K562 (cell line): Measurements from ENCODE around the gene NPS. TPM values are rescaled to one million over a fixed set of nuclear protein-coding genes. Genes with fewer than 3 reads are reported as not detected.

Experiments used
- ATAC-seq: fragments of 200-7000 bp; cut with Tn5 transposase; 3 replicates; pipeline ENCODE4 v1.9.1; 2020; ENCODE audit warnings: moderate library complexity
- BruUV-seq: library from RNA; stranded (reverse); fragments of 400-500 nt; replicated peaks from 2 replicates; lab custom pipeline; 2021; lab: Mats Ljungman, UMichigan
- CTCF ChIA-PET: fragments of 300-600 bp; formaldehyde crosslinking; extraction: SDS; loops from one replicate; lab custom pipeline; 2021; ENCODE audit warnings: low intra/inter-chr PET ratio; lab: Yijun Ruan, JAX
- POLR2A ChIA-PET: fragments of 300-600, 350-650 bp; sonication (Branson Sonifier 250); formaldehyde crosslinking; extraction: SDS; loops from one replicate; lab custom pipeline; 2021; ENCODE audit warnings: antibody characterized with exemption, inconsistent platforms; lab: Yijun Ruan, JAX
- DNase-seq, 4 experiments: peaks; one replicate each; pipeline versions ENCODE4 v3.0.0 to v3.0.0-alpha.2; 2011 to 2018; ENCODE audit warnings: low spot score in 3 of 4, mixed read lengths in 3 of 4; ENCODE audit errors: extremely low read depth in 1 of 4
- FAIRE-seq: peaks from 2 replicates; lab custom pipeline; 2011; peaks lifted over from hg19 to GRCh38; lab: Jason Lieb, UNC
- H2AFZ ChIP-seq: 2 replicates; pipeline ENCODE4 v1.6.0; 2011; ENCODE audit warnings: low read depth, low read length, control low read depth, inconsistent platforms
- H3K27ac ChIP-seq: fragments of 200-600 bp; 3 replicates; pipeline ENCODE4 v1.8.0; 2011; ENCODE audit warnings: low read depth, mild to moderate bottlenecking, control low read depth, inconsistent platforms, low read length, moderate library complexity, mixed read lengths; ENCODE audit errors: extremely low read depth
- H3K27me3 ChIP-seq, 2 experiments: fragments of 300-600 bp in 1 of 2; 2 replicates in 1 of 2; 3 replicates in 1 of 2; pipeline versions ENCODE4 v1.6.0 to v1.8.0; 2011; ENCODE audit warnings: inconsistent platforms in 2 of 2, low read length in 2 of 2, mild to moderate bottlenecking in 1 of 2, mixed read lengths in 1 of 2, moderate library complexity in 1 of 2; ENCODE audit not compliant: control insufficient read depth in 2 of 2, insufficient read depth in 2 of 2
- H3K36me3 ChIP-seq: fragments of 300-600 bp; 3 replicates; pipeline ENCODE4 v1.8.0; 2011; ENCODE audit warnings: mild to moderate bottlenecking, low read length, inconsistent platforms; ENCODE audit not compliant: control insufficient read depth, insufficient read depth
- H3K4me1 ChIP-seq, 2 experiments: fragments of 200-600 bp in 1 of 2; replicated peaks in 1 of 2; 2 replicates in 1 of 2; 3 replicates in 1 of 2; pipeline versions ENCODE4 v1.5.1 to v1.8.0; 2011; ENCODE audit warnings: inconsistent platforms in 2 of 2, low read length in 2 of 2, mild to moderate bottlenecking in 1 of 2, mixed read lengths in 1 of 2, moderate library complexity in 1 of 2; ENCODE audit not compliant: control insufficient read depth in 2 of 2, insufficient read depth in 2 of 2
- H3K4me2 ChIP-seq: 2 replicates; pipeline ENCODE4 v1.6.1; 2011; ENCODE audit warnings: low read length, control low read depth, inconsistent platforms, mixed read lengths; ENCODE audit not compliant: insufficient read depth
- H3K4me3 ChIP-seq: fragments of 200-600 bp; sonication (generic), shearing (Covaris generic); 2 replicates; pipeline ENCODE4 v1.5.1; 2016; ENCODE audit warnings: control low read depth, inconsistent platforms
- H3K79me2 ChIP-seq: fragments of 200-600 bp; 3 replicates; pipeline ENCODE4 v1.8.0; 2011; ENCODE audit warnings: low read length, inconsistent platforms; ENCODE audit not compliant: control insufficient read depth, insufficient read depth
- H3K9ac ChIP-seq, 2 experiments: 2 replicates each; pipeline versions ENCODE4 v1.6.0 to v1.6.1; 2011; ENCODE audit warnings: low read depth in 2 of 2, low read length in 2 of 2, control low read depth in 1 of 2, inconsistent platforms in 1 of 2, mild to moderate bottlenecking in 1 of 2, mixed read lengths in 1 of 2; ENCODE audit not compliant: insufficient read depth in 1 of 2
- H3K9me1 ChIP-seq: one replicate; pipeline ENCODE4 v1.6.0; 2011; ENCODE audit warnings: inconsistent platforms, mild to moderate bottlenecking, low read length, moderate library complexity; ENCODE audit not compliant: control insufficient read depth, insufficient read depth
- H3K9me3 ChIP-seq: replicated peaks from 2 replicates; pipeline ENCODE4 v1.5.1; 2011; ENCODE audit warnings: low read depth, low read length, inconsistent platforms; ENCODE audit not compliant: control insufficient read depth, insufficient read depth
- H4K20me1 ChIP-seq: replicated peaks from 2 replicates; pipeline ENCODE4 v1.6.1; 2011; ENCODE audit warnings: low read length, inconsistent platforms, mixed read lengths; ENCODE audit not compliant: control insufficient read depth, insufficient read depth
- BCL6 ChIP-seq: fragments of 250-450 bp; sonication (Bioruptor Pico); IDR thresholded peaks from 2 replicates; pipeline ENCODE4 v1.4.0; 2020
- CREB3L1 ChIP-seq: fragments of 450-650 bp; IDR thresholded peaks from 2 replicates; pipeline ENCODE4 v1.6.1; 2014; ENCODE audit warnings: low read depth, mild to moderate bottlenecking, moderate library complexity, borderline replicate concordance
- MAFG ChIP-seq: fragments of 450-650 bp; conservative IDR thresholded peaks from 2 replicates; pipeline ENCODE4 v1.6.1; 2016; ENCODE audit warnings: missing genetic modification characterization, missing compliant biosample characterization
- PTTG1 ChIP-seq: fragments of 450-650 bp; IDR thresholded peaks from 2 replicates; pipeline ENCODE4 v1.6.1; 2016; ENCODE audit warnings: low read depth, mild to moderate bottlenecking, missing genetic modification characterization, missing compliant biosample characterization
- ZKSCAN3 ChIP-seq: fragments of 250-450 bp; sonication (Bioruptor Pico); IDR thresholded peaks from 2 replicates; pipeline ENCODE4 v1.4.0; 2020
- ZNF384 ChIP-seq: IDR thresholded peaks from 2 replicates; pipeline ENCODE4 v1.6.1; 2012; ENCODE audit warnings: low read depth, low read length, improper control_type of control experiment
- ZNF589 ChIP-seq: fragments of 200-800 bp; sonication (Bioruptor generic); IDR thresholded peaks from 2 replicates; pipeline ENCODE4 v1.6.1; 2016; ENCODE audit warnings: low read depth, missing genetic modification characterization, missing compliant biosample characterization
- WGBS: fragments of 100-300 bp; shearing (Covaris generic); methylation state at CpG from one replicate; pipeline ENCODE4 v1.1.6; 2016; ENCODE audit warnings: low coverage, mixed read lengths; ENCODE audit not compliant: insufficient coverage; ENCODE audit errors: missing lambda C conversion rate; 5-methylcytosine and 5-hydroxymethylcytosine counted together
- in situ Hi-C: fragments of 300-500 bp; cut with MboI; formaldehyde crosslinking; loops from 4 replicates; pipeline ENCODE4 v1.15.0; 2018; ENCODE audit warnings: inconsistent platforms, mixed read lengths
- intact Hi-C: fragments of 100-400 bp; cut with micrococcal nuclease; formaldehyde crosslinking; loops from 2 replicates; pipeline ENCODE4 v1.14.2; 2022
- polyA plus RNA-seq, 8 experiments: library from polyadenylated mRNA; depleted of rRNA in 4 of 8; stranded (reverse) in 5 of 8; unstranded in 3 of 8; fragments of >200 nt; fragmentation: Nextera tagmentation in 2 of 8; fragmentation: Illumina TruSeq in 1 of 8; extraction: Ambion mirVana in 2 of 8; extraction: Trizol in 1 of 8; gene quantifications; 2 replicates each; pipeline versions ENCODE4 v1.2.1 to v1.2.3, GENCODE V29; 2011 to 2014; ENCODE audit warnings: inconsistent platforms in 1 of 8, missing spikeins in 1 of 8
- total RNA-seq, 7 experiments: library from RNA; depleted of rRNA in 6 of 7; stranded (reverse); fragments of >200 nt in 6 of 7; fragmentation: Illumina TruSeq in 2 of 7; extraction: Trizol in 2 of 7; gene quantifications; 2 replicates each; pipeline versions ENCODE4 v1.2.1 to v1.2.3, GENCODE V29; 2011 to 2021; ENCODE audit warnings: low replicate concordance in 1 of 7

NPS gene
- total and polyA plus RNA-seq, 9 of the 15 experiments (the other 6 are each of a cell fraction or from before 2014, with no cell fraction given) = not detected

- 2% methylated on average over 4 of the region's 4 CpGs for WGBS
- BruUV-seq = no TSS peak
- no peak overlapping the region for H3K27ac ChIP-seq
- DNase-seq = no peak
- H3K79me2 ChIP-seq = no peaks in the 10 kb centered on the region
- no peak for ATAC-seq
- no peaks in the 10 kb centered on the region for H3K27me3 ChIP-seq
- no peak for FAIRE-seq
- intact Hi-C loops (no loop called here), in situ Hi-C loops (no loop called here)
- no peaks in the 10 kb centered on the region for H3K4me1 ChIP-seq
- H3K36me3 ChIP-seq = no peaks in the 10 kb centered on the region
- no peak overlapping the region for H3K4me3 ChIP-seq
- no peaks in the 10 kb centered on the region for H4K20me1 ChIP-seq
- H2AFZ ChIP-seq = no peak overlapping the region
- ChIA-PET POLR2A (no interaction called here), CTCF (no interaction called here)
- no peaks in the 10 kb centered on the region for H3K9me1 ChIP-seq
- H3K4me2 ChIP-seq = no peak overlapping the region
- H3K9ac ChIP-seq = no peak overlapping the region
- TF ChIP-seq ZNF384 (no peak), ZKSCAN3 (CRISPR knock-in tag) (no peak), MAFG (no peak), CREB3L1 (no peak), ZNF589 (no peak), BCL6 (CRISPR knock-in tag) (no peak), PTTG1 (tag) (no peak)
- no peaks in the 10 kb centered on the region for H3K9me3 ChIP-seq
Observed at GRCh38 chr10:127585519-127586023, 36.5 kb downstream of the NPS start.
